NOMO-1 (cell line): ENCODE measurements around the gene CENPM.

Experiments used
- DNase-seq, 2 experiments: peaks; one replicate each; lab custom pipeline; 2025; ENCODE audit not compliant: unreplicated experiment in 2 of 2; lab: John Stamatoyannopoulos, UW

Gene CENPM

GRCh38 chr22:41902016-41902415 lies 44.9 kb downstream of the CENPM start:
- no peak for DNase-seq

DNA sequence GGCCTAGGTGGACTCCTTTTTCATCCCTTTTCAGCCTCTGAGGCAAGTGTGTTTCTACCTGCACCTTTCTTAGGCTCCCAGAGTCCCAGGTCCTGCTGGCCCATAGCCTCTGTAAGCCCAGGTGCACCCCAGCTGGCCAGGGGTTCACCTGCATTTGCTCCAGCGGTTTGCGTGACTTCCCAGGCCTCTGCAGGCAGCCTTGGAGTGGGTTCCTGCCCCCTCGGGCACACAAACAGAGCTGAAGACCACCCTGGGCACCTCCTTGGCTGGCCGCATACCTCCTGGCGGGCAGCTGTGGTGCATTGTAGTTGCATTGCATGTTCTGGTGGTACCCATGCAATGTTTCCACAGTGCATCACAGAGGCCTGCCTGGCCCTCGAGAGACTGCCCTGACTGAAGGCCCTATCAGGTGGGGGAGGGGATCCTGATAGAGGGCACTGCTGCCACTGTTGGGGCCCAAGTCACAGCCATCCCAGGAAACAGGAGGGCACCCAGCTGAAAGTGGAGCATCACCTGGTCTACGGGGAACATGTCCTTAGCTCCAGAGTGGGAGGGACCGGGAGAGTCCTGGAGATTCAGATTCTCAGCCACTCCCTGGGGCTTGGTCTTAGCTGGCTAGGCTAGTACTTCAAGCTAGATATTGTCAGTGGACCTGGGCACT lies 46.2 kb downstream of the CENPM start:
- no peak for DNase-seq

DNA sequence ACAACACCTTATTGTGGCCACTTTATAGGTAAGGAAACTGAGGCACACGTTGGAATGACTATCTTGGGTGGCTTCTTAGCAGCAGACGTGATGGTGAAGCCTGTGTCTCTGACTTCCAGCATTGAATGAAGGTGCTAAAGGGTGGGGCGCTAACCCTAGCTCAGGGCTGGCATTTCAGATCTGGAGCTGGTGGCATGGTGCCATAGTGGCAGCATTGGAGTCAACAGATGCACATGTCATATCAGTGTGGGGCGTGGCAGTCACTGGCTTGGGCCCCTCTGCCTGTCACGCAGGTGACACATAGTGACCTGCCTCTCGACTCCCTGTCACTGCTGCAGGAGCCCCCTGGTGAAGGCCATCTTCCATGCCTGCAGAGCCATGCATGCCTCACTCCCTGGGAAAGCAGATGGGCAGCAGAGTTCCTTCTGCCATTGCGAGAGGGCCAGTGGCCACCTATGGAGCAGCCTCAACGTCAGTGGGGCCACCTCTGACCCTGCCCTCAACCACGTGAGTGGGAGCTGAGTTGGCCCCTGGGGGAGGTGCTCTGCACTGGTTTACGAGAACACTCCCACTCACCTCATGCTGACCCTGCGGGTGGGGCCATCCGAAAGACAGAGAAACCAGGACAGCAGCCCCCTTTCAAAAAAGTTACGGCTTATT lies 46.8 kb downstream of the CENPM start:
- DNase-seq: no peak

GRCh38 chr22:41899110-41899509 lies 47.8 kb downstream of the CENPM start:
- DNase-seq: no peak

GRCh38 chr22:41898645-41899044 lies 48.3 kb downstream of the CENPM start:
- DNase-seq: no peak

GRCh38 chr22:41893591-41894375 lies 53.2 kb downstream of the CENPM start:
- no peak for DNase-seq

DNA sequence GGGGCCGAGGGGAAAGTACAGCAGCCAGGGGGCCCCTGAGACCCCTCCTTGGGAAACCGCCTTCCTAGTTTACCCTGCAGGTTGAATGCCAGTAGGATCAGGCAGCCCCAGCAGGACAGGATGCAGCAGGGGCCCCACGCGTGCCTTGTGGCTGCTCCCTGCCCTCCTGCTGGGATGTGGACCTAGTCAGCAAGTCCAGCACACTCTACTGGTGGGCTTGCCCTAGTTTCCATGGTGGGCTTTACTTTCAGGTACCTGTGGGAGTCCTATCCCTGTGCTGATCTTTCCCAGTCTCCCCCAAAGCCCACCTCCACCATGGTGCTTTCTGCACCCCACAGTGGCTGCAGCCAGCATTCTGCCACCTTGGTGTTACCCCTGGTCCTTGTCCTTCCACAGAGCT lies 54.2 kb downstream of the CENPM start:
- no peak for DNase-seq

GRCh38 chr22:41891407-41891806 lies 55.5 kb downstream of the CENPM start:
- DNase-seq: no peak
